H9 (cell line): ENCODE data around the gene LRRC8A. TPM values are rescaled to one million over a fixed set of nuclear protein-coding genes. Genes with fewer than 3 reads are reported as not detected.

ENCODE experiments used
- DNase-seq: peaks from one replicate; pipeline ENCODE4 v3.0.0-alpha.2; 2017
- H2AFZ ChIP-seq: one replicate; pipeline ENCODE4 v1.6.1; 2013; ENCODE audit warnings: mild to moderate bottlenecking, low read length, control low read depth, moderate library complexity
- H2AK5ac ChIP-seq: 2 replicates; pipeline ENCODE4 v1.6.1; 2013; ENCODE audit warnings: low read length, control low read depth, mixed read lengths; ENCODE audit not compliant: insufficient read length
- H2BK120ac ChIP-seq: one replicate; pipeline ENCODE4 v1.6.1; 2013; ENCODE audit warnings: low read depth, mild to moderate bottlenecking, low read length, control low read depth, inconsistent platforms; ENCODE audit not compliant: poor library complexity, severe bottlenecking
- H2BK12ac ChIP-seq: 2 replicates; pipeline ENCODE4 v1.6.1; 2013; ENCODE audit warnings: low read length, control low read depth, mixed read lengths, low read depth; ENCODE audit not compliant: insufficient read length
- H2BK15ac ChIP-seq: 2 replicates; pipeline ENCODE4 v1.6.1; 2013; ENCODE audit warnings: low read depth, low read length, control low read depth
- H2BK20ac ChIP-seq: one replicate; pipeline ENCODE4 v1.6.1; 2013; ENCODE audit warnings: low read depth, mild to moderate bottlenecking, low read length, control low read depth, inconsistent platforms; ENCODE audit not compliant: poor library complexity, severe bottlenecking
- H2BK5ac ChIP-seq: 2 replicates; pipeline ENCODE4 v1.6.1; 2013; ENCODE audit warnings: low read length, control low read depth, mixed read lengths; ENCODE audit not compliant: insufficient read length
- H3K14ac ChIP-seq: 2 replicates; pipeline ENCODE4 v1.6.1; 2013; ENCODE audit warnings: low read length, control low read depth; ENCODE audit not compliant: insufficient read depth
- H3K18ac ChIP-seq: 2 replicates; pipeline ENCODE4 v1.6.1; 2013; ENCODE audit warnings: low read depth, mild to moderate bottlenecking, mixed read lengths, low read length, control low read depth; ENCODE audit not compliant: insufficient read length
- H3K23ac ChIP-seq: 2 replicates; pipeline ENCODE4 v1.6.1; 2013; ENCODE audit warnings: low read length, control low read depth, mixed read lengths, low read depth; ENCODE audit not compliant: insufficient read length
- H3K23me2 ChIP-seq: 2 replicates; pipeline ENCODE4 v1.6.1; 2013; ENCODE audit warnings: low read depth, mild to moderate bottlenecking, mixed read lengths, low read length, control low read depth; ENCODE audit not compliant: insufficient read length, poor library complexity, severe bottlenecking
- H3K27ac ChIP-seq: 2 replicates; pipeline ENCODE4 v1.5.1; 2013; ENCODE audit warnings: low read length, control low read depth, mixed read lengths, low read depth; ENCODE audit not compliant: insufficient read length
- H3K27me3 ChIP-seq: 2 replicates; pipeline ENCODE4 v1.6.1; 2013; ENCODE audit warnings: low read length, control low read depth, inconsistent platforms; ENCODE audit not compliant: insufficient read depth
- H3K4ac ChIP-seq: 2 replicates; pipeline ENCODE4 v1.6.1; 2013; ENCODE audit warnings: low read depth, mild to moderate bottlenecking, control low read depth, inconsistent platforms, low read length, moderate library complexity
- H3K4me1 ChIP-seq: 2 replicates; pipeline ENCODE4 v1.6.1; 2013; ENCODE audit warnings: low read length, control low read depth, inconsistent platforms; ENCODE audit not compliant: insufficient read depth
- H3K4me2 ChIP-seq: 2 replicates; pipeline ENCODE4 v1.6.1; 2013; ENCODE audit warnings: low read length, control low read depth, mixed read lengths; ENCODE audit not compliant: insufficient read length, insufficient read depth
- H3K56ac ChIP-seq: 2 replicates; pipeline ENCODE4 v1.6.1; 2013; ENCODE audit warnings: low read depth, mild to moderate bottlenecking, mixed read lengths, low read length, control low read depth; ENCODE audit not compliant: insufficient read length
- H3K79me1 ChIP-seq: 2 replicates; pipeline ENCODE4 v1.6.1; 2013; ENCODE audit warnings: low read depth, mild to moderate bottlenecking, moderate library complexity, low read length, control low read depth, inconsistent platforms; ENCODE audit not compliant: insufficient read depth, poor library complexity, severe bottlenecking
- H3K79me2 ChIP-seq: 2 replicates; pipeline ENCODE4 v1.6.1; 2013; ENCODE audit warnings: low read length, control low read depth, inconsistent platforms; ENCODE audit not compliant: insufficient read depth
- H3K9ac ChIP-seq: 2 replicates; pipeline ENCODE4 v1.6.1; 2013; ENCODE audit warnings: low read length, control low read depth, mixed read lengths; ENCODE audit not compliant: insufficient read length; ENCODE audit errors: extremely low read depth
- H3K9me3 ChIP-seq: one replicate; pipeline ENCODE4 v1.6.1; 2013; ENCODE audit warnings: low read depth, low read length, inconsistent platforms; ENCODE audit not compliant: control insufficient read depth
- H3T11ph ChIP-seq: one replicate; pipeline ENCODE4 v1.6.1; 2013; ENCODE audit warnings: mild to moderate bottlenecking, low read length, control low read depth, inconsistent platforms
- H4K20me1 ChIP-seq: one replicate; pipeline ENCODE4 v1.6.1; 2013; ENCODE audit not compliant: control insufficient read depth, insufficient read length, insufficient read depth
- H4K5ac ChIP-seq: 2 replicates; pipeline ENCODE4 v1.6.1; 2013; ENCODE audit warnings: low read depth, mild to moderate bottlenecking, mixed read lengths, low read length, control low read depth; ENCODE audit not compliant: insufficient read length
- H4K8ac ChIP-seq: replicated peaks from 2 replicates; pipeline ENCODE4 v1.6.1; 2013; ENCODE audit warnings: low read length, control low read depth, mixed read lengths, low read depth; ENCODE audit not compliant: insufficient read length
- H4K91ac ChIP-seq: 2 replicates; pipeline ENCODE4 v1.6.1; 2013; ENCODE audit warnings: low read depth, mild to moderate bottlenecking, moderate library complexity, mixed read lengths, low read length, control low read depth; ENCODE audit not compliant: insufficient read length
- H3K27ac Mint-ChIP-seq, 3 experiments: 2 replicates in 2 of 3; 3 replicates in 1 of 3; pipeline ENCODE4 v1.8.0; 2020 to 2021; ENCODE audit warnings: mixed read lengths in 3 of 3, mild to moderate bottlenecking in 1 of 3, moderate library complexity in 1 of 3
- H3K27me3 Mint-ChIP-seq: 2 replicates; pipeline ENCODE4 v1.8.0; 2021; ENCODE audit warnings: low read depth, mild to moderate bottlenecking, moderate library complexity, mixed read lengths
- H3K36me3 Mint-ChIP-seq, 3 experiments: 2 replicates in 2 of 3; 3 replicates in 1 of 3; pipeline ENCODE4 v1.8.0; 2020 to 2021; ENCODE audit warnings: low read depth in 3 of 3, mixed read lengths in 3 of 3; ENCODE audit not compliant: insufficient read depth in 1 of 3
- H3K4me1 Mint-ChIP-seq, 2 experiments: 2 replicates each; pipeline ENCODE4 v1.8.0; 2020; ENCODE audit warnings: mixed read lengths in 2 of 2
- H3K4me3 Mint-ChIP-seq, 2 experiments: 2 replicates in 1 of 2; 3 replicates in 1 of 2; pipeline ENCODE4 v1.8.0; 2020 to 2021; ENCODE audit warnings: mild to moderate bottlenecking in 2 of 2, mixed read lengths in 2 of 2, moderate library complexity in 1 of 2
- H3K9me3 Mint-ChIP-seq, 2 experiments: 2 replicates in 1 of 2; 3 replicates in 1 of 2; pipeline ENCODE4 v1.8.0; 2020; ENCODE audit warnings: mild to moderate bottlenecking in 2 of 2, mixed read lengths in 2 of 2, moderate library complexity in 1 of 2
- WGBS: extraction: QIAGEN DNeasy Blood & Tissue Kit; methylation state at CpG from one replicate; pipeline ENCODE4 v1.1.7; 2013; ENCODE audit warnings: missing lambda C conversion rate, low lambda C conversion rate, mixed read lengths; ENCODE audit not compliant: insufficient read length; ENCODE audit errors: extremely low coverage; 5-methylcytosine and 5-hydroxymethylcytosine counted together
- total RNA-seq: library from RNA; stranded (reverse); gene quantifications from 2 replicates; pipeline ENCODE4 v1.2.1, GENCODE V29; 2021
- TF ChIP-seq, protein P1 (sequence below): fragments of 200-600 bp; sonication (generic); conservative IDR thresholded peaks from 3 replicates; pipeline ENCODE4 v1.8.0; 2021; ENCODE audit warnings: antibody characterized with exemption, mild to moderate bottlenecking

The LRRC8A gene
- total RNA-seq, 1 experiment from 2014 or later, result 76.0 TPM

DNA sequence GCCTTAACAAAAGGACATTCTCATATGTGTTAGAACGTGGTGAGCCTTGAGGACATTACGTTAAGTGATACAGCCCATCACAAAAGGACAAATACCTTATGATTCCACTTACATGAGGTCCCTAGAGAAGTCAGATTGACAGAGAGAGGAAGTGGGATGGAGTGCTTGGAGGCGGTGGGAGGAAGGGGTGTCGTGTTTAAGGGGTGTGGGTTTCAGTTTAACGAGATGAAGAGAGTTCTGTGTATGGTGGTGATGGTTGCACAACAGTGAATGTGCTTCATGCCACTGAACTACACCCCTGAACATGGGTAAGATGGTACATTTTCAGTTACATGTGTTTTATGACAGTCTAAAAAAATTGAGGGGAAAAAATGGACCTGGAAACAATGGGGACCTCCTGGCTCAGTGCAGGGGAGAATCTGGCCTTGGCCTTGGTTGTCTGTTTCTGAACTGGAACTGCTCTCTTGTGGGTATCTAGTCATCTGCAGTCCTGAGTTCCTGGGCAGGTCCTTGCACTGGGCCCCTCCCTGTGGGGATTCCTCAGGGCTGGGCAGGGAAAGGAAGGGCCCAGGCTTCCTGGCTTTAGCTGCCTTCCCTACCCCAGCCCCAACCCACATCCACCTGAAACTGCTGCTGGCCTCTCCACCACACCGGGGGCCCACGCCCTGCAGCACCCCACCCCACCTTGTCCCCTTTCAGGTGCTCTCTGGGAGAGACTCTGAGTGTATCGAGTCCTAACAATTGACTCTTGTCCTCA lies 17.8 kb downstream of the LRRC8A start:
- no peak overlapping the region for H3K56ac ChIP-seq
- DNase-seq, result no peak
- peaks cover 3% of the 10 kb centered on the region; the same call in 1 of the 2 replicates for H3K79me2 ChIP-seq
- H2BK15ac ChIP-seq, result no peak overlapping the region
- Mint-ChIP-seq H3K9me3 (no peaks in the 10 kb centered on the region), H3K4me3 (no peak overlapping the region), H3K36me3 (peaks cover 12 to 30% (median 23%) of the 10 kb centered on the region in 3 experiments), H3K27me3 (no peaks in the 10 kb centered on the region), H3K4me1 (peaks cover 15 to 24% of the 10 kb centered on the region in 2 experiments), H3K27ac (peak overlapping the region; percentile 16 to 64 (median 63); a peak in 5 of 7 replicates)
- H3K27ac ChIP-seq, result no peak overlapping the region
- no peak overlapping the region for H2BK5ac ChIP-seq
- no peak overlapping the region for H4K5ac ChIP-seq
- TF ChIP-seq, protein P1, sequence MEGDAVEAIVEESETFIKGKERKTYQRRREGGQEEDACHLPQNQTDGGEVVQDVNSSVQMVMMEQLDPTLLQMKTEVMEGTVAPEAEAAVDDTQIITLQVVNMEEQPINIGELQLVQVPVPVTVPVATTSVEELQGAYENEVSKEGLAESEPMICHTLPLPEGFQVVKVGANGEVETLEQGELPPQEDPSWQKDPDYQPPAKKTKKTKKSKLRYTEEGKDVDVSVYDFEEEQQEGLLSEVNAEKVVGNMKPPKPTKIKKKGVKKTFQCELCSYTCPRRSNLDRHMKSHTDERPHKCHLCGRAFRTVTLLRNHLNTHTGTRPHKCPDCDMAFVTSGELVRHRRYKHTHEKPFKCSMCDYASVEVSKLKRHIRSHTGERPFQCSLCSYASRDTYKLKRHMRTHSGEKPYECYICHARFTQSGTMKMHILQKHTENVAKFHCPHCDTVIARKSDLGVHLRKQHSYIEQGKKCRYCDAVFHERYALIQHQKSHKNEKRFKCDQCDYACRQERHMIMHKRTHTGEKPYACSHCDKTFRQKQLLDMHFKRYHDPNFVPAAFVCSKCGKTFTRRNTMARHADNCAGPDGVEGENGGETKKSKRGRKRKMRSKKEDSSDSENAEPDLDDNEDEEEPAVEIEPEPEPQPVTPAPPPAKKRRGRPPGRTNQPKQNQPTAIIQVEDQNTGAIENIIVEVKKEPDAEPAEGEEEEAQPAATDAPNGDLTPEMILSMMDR, result no peak
- no CpG with 5 or more reads among the region's 8 CpGs for WGBS
- H3T11ph ChIP-seq, result no peak overlapping the region
- H3K9ac ChIP-seq, result no peak overlapping the region
- no peak overlapping the region for H3K18ac ChIP-seq
- H3K9me3 ChIP-seq, result no peaks in the 10 kb centered on the region
- H2AK5ac ChIP-seq, result no peak overlapping the region
- no peaks in the 10 kb centered on the region for H3K27me3 ChIP-seq
- no peak overlapping the region for H2BK12ac ChIP-seq
- H3K14ac ChIP-seq, result no peak overlapping the region
- H4K20me1 ChIP-seq, result no peaks in the 10 kb centered on the region
- H4K91ac ChIP-seq, result no peak overlapping the region
- no peak overlapping the region for H2AFZ ChIP-seq
- no peak overlapping the region for H3K4ac ChIP-seq
- H3K4me2 ChIP-seq, result no peak overlapping the region
- H2BK20ac ChIP-seq, result no peak overlapping the region
- no peak overlapping the region for H4K8ac ChIP-seq
- H3K23ac ChIP-seq, result no peak overlapping the region
- no peaks in the 10 kb centered on the region; the same call in 1 of the 2 replicates for H3K4me1 ChIP-seq
- H2BK120ac ChIP-seq, result no peak overlapping the region
- H3K23me2 ChIP-seq, result no peaks in the 10 kb centered on the region
- no peaks in the 10 kb centered on the region for H3K79me1 ChIP-seq
